MCF 10A (cell line): ENCODE data around the gene TEX13A. TPM values are rescaled to one million over a fixed set of nuclear protein-coding genes. Genes with fewer than 3 reads are reported as not detected.

ENCODE experiments used
- BruUV-seq: library from RNA; stranded (reverse); fragments of 400-500 nt; replicated peaks from 2 replicates; lab custom pipeline; 2021; lab: Mats Ljungman, UMichigan
- CTCF ChIA-PET: fragments of 300-600 bp; sonication (Branson Sonifier 250); formaldehyde crosslinking; extraction: SDS; loops from one replicate; lab custom pipeline; 2021; ENCODE audit warnings: antibody characterized with exemption, inconsistent platforms; lab: Yijun Ruan, JAX
- POLR2A ChIA-PET: fragments of 300-600, 350-650 bp; sonication (Branson Sonifier 250); formaldehyde crosslinking; extraction: SDS; loops from one replicate; lab custom pipeline; 2020; ENCODE audit warnings: antibody characterized with exemption, inconsistent platforms; lab: Yijun Ruan, JAX
- DNase-seq: peaks from one replicate; pipeline ENCODE4 v3.0.0-alpha.2; 2018; ENCODE audit not compliant: unreplicated experiment
- H3K27ac Mint-ChIP-seq: one replicate; pipeline ENCODE4 v1.8.0; 2022; ENCODE audit warnings: mild to moderate bottlenecking, low read depth, mixed read lengths; ENCODE audit not compliant: unreplicated experiment
- H3K27me3 Mint-ChIP-seq: one replicate; pipeline ENCODE4 v1.8.0; 2022; ENCODE audit warnings: mixed read lengths; ENCODE audit not compliant: insufficient read depth, unreplicated experiment
- H3K36me3 Mint-ChIP-seq: one replicate; pipeline ENCODE4 v1.8.0; 2022; ENCODE audit warnings: mild to moderate bottlenecking, moderate library complexity, mixed read lengths; ENCODE audit not compliant: insufficient read depth, unreplicated experiment
- H3K4me1 Mint-ChIP-seq: one replicate; pipeline ENCODE4 v1.8.0; 2022; ENCODE audit warnings: mixed read lengths; ENCODE audit not compliant: insufficient read depth, unreplicated experiment
- H3K4me3 Mint-ChIP-seq: one replicate; pipeline ENCODE4 v1.8.0; 2022; ENCODE audit warnings: mild to moderate bottlenecking, moderate library complexity, mixed read lengths; ENCODE audit not compliant: unreplicated experiment
- H3K9me3 Mint-ChIP-seq: one replicate; pipeline ENCODE4 v1.8.0; 2022; ENCODE audit warnings: mixed read lengths; ENCODE audit not compliant: unreplicated experiment
- CTCF ChIP-seq: fragments of 200-600 bp; IDR thresholded peaks from one replicate; pipeline ENCODE4 v1.8.0; 2022; ENCODE audit warnings: antibody characterized with exemption, mild to moderate bottlenecking; ENCODE audit not compliant: unreplicated experiment
- intact Hi-C: fragments of 100-400 bp; cut with micrococcal nuclease; formaldehyde crosslinking; loops from 2 replicates; pipeline ENCODE4 v1.14.1; 2022
- total RNA-seq: library from RNA; stranded (reverse); gene quantifications from 2 replicates; pipeline ENCODE4 v1.2.3, GENCODE V29; 2022

Gene TEX13A
- total RNA-seq, 1 experiment from 2014 or later, result 0.30 TPM

- H3K27me3 Mint-ChIP-seq, result peaks cover 36% of the 10 kb centered on the region
- no peak overlapping the region for H3K4me3 Mint-ChIP-seq
- TF ChIP-seq CTCF, result no peak
- no peaks in the 10 kb centered on the region for H3K9me3 Mint-ChIP-seq
- BruUV-seq, result no TSS peak
- intact Hi-C loops, result no loop called here
- no peaks in the 10 kb centered on the region for H3K36me3 Mint-ChIP-seq
- H3K27ac Mint-ChIP-seq, result no peak overlapping the region
- ChIA-PET POLR2A (no interaction called here), CTCF (interaction anchor here (0.5 kb wide), 1 partner anchor 644 kb away, joined by 3 read pairs; no protein-coding TSS in a partner anchor)
- no peak for DNase-seq
- H3K4me1 Mint-ChIP-seq, result no peaks in the 10 kb centered on the region
Measured at GRCh38 chrX:105209406-105209805, 11.1 kb downstream of the TEX13A start.

- no TSS peak for BruUV-seq
- DNase-seq, result peak; percentile 50
- no peaks in the 10 kb centered on the region for H3K36me3 Mint-ChIP-seq
- no peaks in the 10 kb centered on the region for H3K9me3 Mint-ChIP-seq
- peaks cover 46% of the 10 kb centered on the region for H3K27me3 Mint-ChIP-seq
- POLR2A ChIA-PET, result interaction anchor here (1.2 kb wide), 1 partner anchor 202 kb away, joined by 3 read pairs; no protein-coding TSS in a partner anchor
- H3K4me3 Mint-ChIP-seq, result no peak overlapping the region
- CTCF ChIA-PET, result interaction anchor here (0.5 to 3.3 kb wide), 35 partner anchors 13 to 1932 kb away, joined by 3 to 32 read pairs (median 3); partner anchors contain the start of gene IL1RAPL2
- no peak overlapping the region for H3K27ac Mint-ChIP-seq
- intact Hi-C loops, result loop anchor here (2.0 to 10.0 kb wide), 4 partner anchors 270 to 709 kb away; partner anchors contain the start of gene IL1RAPL2
- TF ChIP-seq CTCF, result peak; percentile 46
- no peaks in the 10 kb centered on the region for H3K4me1 Mint-ChIP-seq
Measured at GRCh38 chrX:105191878-105192277, 28.6 kb downstream of the TEX13A start.

- H3K36me3 Mint-ChIP-seq, result no peaks in the 10 kb centered on the region
- H3K9me3 Mint-ChIP-seq, result no peaks in the 10 kb centered on the region
- POLR2A ChIA-PET, result interaction anchor here (0.6 to 1.1 kb wide), 2 partner anchors 267 to 522 kb away, joined by 3 read pairs; no protein-coding TSS in a partner anchor
Measured at GRCh38 chrX:105190252-105190853, 30.1 kb downstream of the TEX13A start.

More at GRCh38 chrX:105190252-105190853, 30.1 kb downstream of the TEX13A start:
- Mint-ChIP-seq H3K4me1 (no peaks in the 10 kb centered on the region), H3K27ac (no peak overlapping the region), H3K4me3 (no peak overlapping the region), H3K27me3 (peaks cover 39% of the 10 kb centered on the region)
- intact Hi-C loops, result loop anchor here (1.0 to 10.0 kb wide), 6 partner anchors 268 to 708 kb away; partner anchors contain the start of gene IL1RAPL2
- DNase-seq, result peak; percentile 57
- peak; percentile 74 for TF ChIP-seq CTCF
- CTCF ChIA-PET, result interaction anchor here (0.6 to 3.3 kb wide), 46 partner anchors 8 to 1345 kb away, joined by 3 to 32 read pairs (median 4); partner anchors contain the start of gene IL1RAPL2
- BruUV-seq, result no TSS peak
